GM23338 (cell line): ENCODE results near the gene HCST. TPM values are rescaled to one million over a fixed set of nuclear protein-coding genes. Genes with fewer than 3 reads are reported as not detected.

Experiments used
- ATAC-seq: fragments of 200-7000 bp; cut with Tn5 transposase; 3 replicates; pipeline ENCODE4 v1.9.1; 2020
- DNase-seq: peaks from one replicate; pipeline ENCODE4 v3.0.0-alpha.2; 2015; ENCODE audit warnings: low spot score
- H2AFZ ChIP-seq: fragments of 200-600 bp; sonication (generic); 2 replicates; pipeline ENCODE4 v1.8.0; 2016; ENCODE audit warnings: antibody characterized with exemption, mild to moderate bottlenecking, moderate library complexity
- H3F3A ChIP-seq: fragments of 200-600 bp; sonication (generic); replicated peaks from 2 replicates; pipeline ENCODE4 v1.8.0; 2017; ENCODE audit warnings: antibody characterized with exemption, mixed run types, low read depth
- H3K27ac ChIP-seq: fragments of 200-600 bp; sonication (generic); 2 replicates; pipeline ENCODE4 v1.6.1; 2016; ENCODE audit warnings: low read depth
- H3K27me3 ChIP-seq: fragments of 200-600 bp; sonication (generic); 2 replicates; pipeline ENCODE4 v1.8.0; 2016; ENCODE audit warnings: mild to moderate bottlenecking, mixed run types, moderate library complexity; ENCODE audit not compliant: insufficient read depth
- H3K36me3 ChIP-seq: fragments of 200-600 bp; sonication (generic); 2 replicates; pipeline ENCODE4 v1.8.0; 2016; ENCODE audit warnings: mild to moderate bottlenecking; ENCODE audit not compliant: insufficient read depth
- H3K4me1 ChIP-seq: fragments of 200-600 bp; sonication (generic); 2 replicates; pipeline ENCODE4 v1.8.0; 2016; ENCODE audit warnings: mild to moderate bottlenecking, moderate library complexity; ENCODE audit not compliant: insufficient read depth
- H3K4me2 ChIP-seq: fragments of 200-600 bp; sonication (generic); 2 replicates; pipeline ENCODE4 v1.7.1; 2017; ENCODE audit warnings: mixed run types
- H3K4me3 ChIP-seq: fragments of 200-600 bp; sonication (generic); 2 replicates; pipeline ENCODE4 v1.6.1; 2016; ENCODE audit warnings: mixed run types
- H3K79me2 ChIP-seq: fragments of 200-600 bp; sonication (generic); replicated peaks from 2 replicates; pipeline ENCODE4 v1.8.0; 2017; ENCODE audit warnings: mild to moderate bottlenecking; ENCODE audit not compliant: insufficient read depth
- H3K9me2 ChIP-seq: fragments of 200-600 bp; sonication (generic); 2 replicates; pipeline ENCODE4 v1.8.0; 2017; ENCODE audit not compliant: insufficient read depth
- H4K20me1 ChIP-seq: fragments of 200-600 bp; sonication (generic); replicated peaks from 2 replicates; pipeline ENCODE4 v1.8.0; 2017; ENCODE audit warnings: mild to moderate bottlenecking; ENCODE audit not compliant: insufficient read depth
- H3K27ac Mint-ChIP-seq: 2 replicates; pipeline ENCODE4 v1.8.0; 2020; ENCODE audit warnings: inconsistent platforms, mild to moderate bottlenecking, moderate library complexity, mixed read lengths
- H3K27me3 Mint-ChIP-seq: 3 replicates; pipeline ENCODE4 v1.8.0; 2022; ENCODE audit warnings: low read depth, mild to moderate bottlenecking, moderate library complexity, mixed read lengths, inconsistent platforms; ENCODE audit not compliant: insufficient read depth, poor library complexity
- H3K36me3 Mint-ChIP-seq: 3 replicates; pipeline ENCODE4 v1.8.0; 2021; ENCODE audit warnings: low read depth, mild to moderate bottlenecking, inconsistent platforms, moderate library complexity, mixed read lengths
- H3K4me1 Mint-ChIP-seq: 3 replicates; pipeline ENCODE4 v1.8.0; 2020; ENCODE audit warnings: mild to moderate bottlenecking, inconsistent platforms, mixed read lengths
- H3K4me3 Mint-ChIP-seq: 3 replicates; pipeline ENCODE4 v1.8.0; 2021; ENCODE audit warnings: moderate library complexity, mild to moderate bottlenecking, inconsistent platforms, mixed read lengths
- H3K9me3 Mint-ChIP-seq: 3 replicates; pipeline ENCODE4 v1.8.0; 2020; ENCODE audit warnings: moderate library complexity, mild to moderate bottlenecking, inconsistent platforms, mixed read lengths
- CREB1 ChIP-seq: fragments of 250-450 bp; sonication (Bioruptor Pico); IDR thresholded peaks from 2 replicates; pipeline ENCODE4 v1.5.0; 2020; ENCODE audit warnings: low read depth, mild to moderate bottlenecking, moderate library complexity
- ETS1 ChIP-seq: IDR thresholded peaks from 2 replicates; pipeline ENCODE4 v1.6.1; 2016; ENCODE audit warnings: antibody characterized with exemption
- EZH2 ChIP-seq: fragments of 200-600 bp; sonication (generic); IDR thresholded peaks from one replicate; pipeline ENCODE4 v1.8.0; 2017; ENCODE audit warnings: antibody characterized with exemption, mild to moderate bottlenecking, low read depth; ENCODE audit not compliant: unreplicated experiment
- EZH2phosphoT487 ChIP-seq: fragments of 200-600 bp; sonication (generic); IDR thresholded peaks from one replicate; pipeline ENCODE4 v1.8.1; 2018; ENCODE audit warnings: antibody characterized with exemption; ENCODE audit not compliant: unreplicated experiment
- JUNB ChIP-seq: IDR thresholded peaks from one replicate; pipeline ENCODE4 v1.6.1; 2016; ENCODE audit warnings: antibody characterized with exemption; ENCODE audit not compliant: unreplicated experiment
- NANOG ChIP-seq: IDR thresholded peaks from 2 replicates; pipeline ENCODE4 v1.6.1; 2016; ENCODE audit warnings: antibody characterized with exemption, borderline replicate concordance
- POLR2AphosphoS5 ChIP-seq: IDR thresholded peaks from 2 replicates; pipeline ENCODE4 v1.6.1; 2016; ENCODE audit warnings: antibody characterized with exemption, low read depth
- REST ChIP-seq: IDR thresholded peaks from one replicate; pipeline ENCODE4 v1.6.1; 2018; ENCODE audit warnings: antibody characterized with exemption; ENCODE audit not compliant: unreplicated experiment
- STAT1 ChIP-seq: IDR thresholded peaks from one replicate; pipeline ENCODE4 v1.6.1; 2016; ENCODE audit warnings: antibody characterized with exemption; ENCODE audit not compliant: unreplicated experiment
- ZNF331 ChIP-seq: fragments of 250-450 bp; sonication (Bioruptor Pico); IDR thresholded peaks from 2 replicates; pipeline ENCODE4 v1.5.0; 2020; ENCODE audit warnings: low read depth, mild to moderate bottlenecking, moderate library complexity
- polyA plus RNA-seq: library from polyadenylated mRNA; unstranded; fragments of >200 nt; fragmentation: Nextera tagmentation; extraction: Ambion mirVana; gene quantifications from 2 replicates; pipeline ENCODE4 v1.2.1, GENCODE V29; 2016
- total RNA-seq: library from RNA; depleted of rRNA; stranded (reverse); fragments of >200 nt; shearing (Covaris generic); gene quantifications from 2 replicates; pipeline ENCODE4 v1.2.3, GENCODE V29; 2014

HCST gene
- total and polyA plus RNA-seq, 2 experiments from 2014 or later = 2.1 TPM; not detected in 1

- no peak for TF ChIP-seq REST
- no peak for TF ChIP-seq NANOG
- TF ChIP-seq JUNB = no peak
Observed at GRCh38 chr19:35913589-35913988, 11.3 kb downstream of the HCST start (continued).

- H3K36me3 ChIP-seq = no peaks in the 10 kb centered on the region
Observed at GRCh38 chr19:35915443-35915842, 13.1 kb downstream of the HCST start.

GRCh38 chr19:35919306-35919705 is 17.0 kb downstream of the HCST start:
- Histone ChIP-seq H3K9me2 (no peaks in the 10 kb centered on the region), H3K4me3 (no peak overlapping the region), H3K4me2 (no peak overlapping the region), H3K79me2 (no peaks in the 10 kb centered on the region), H3K4me1 (peaks cover 6% of the 10 kb centered on the region; the same call in 1 of the 2 replicates), H3K27me3 (no peaks in the 10 kb centered on the region), H3K27ac (no peak overlapping the region), H3K36me3 (no peaks in the 10 kb centered on the region), H4K20me1 (no peaks in the 10 kb centered on the region), H3F3A (no peaks in the 10 kb centered on the region), H2AFZ (no peak overlapping the region)
- Mint-ChIP-seq H3K4me3 (no peak overlapping the region), H3K36me3 (no peaks in the 10 kb centered on the region), H3K27me3 (peaks cover 7% of the 10 kb centered on the region), H3K4me1 (peaks cover 8% of the 10 kb centered on the region; the same call in 1 of the 3 replicates), H3K9me3 (no peaks in the 10 kb centered on the region), H3K27ac (no peak overlapping the region)
- no peak for DNase-seq
- no peak for ATAC-seq
- no peak for TF ChIP-seq EZH2
- TF ChIP-seq STAT1 = no peak
- TF ChIP-seq CREB1 (CRISPR knock-in tag) = no peak
- no peak for TF ChIP-seq REST
- TF ChIP-seq POLR2AphosphoS5 = no peak
- TF ChIP-seq ZNF331 (CRISPR knock-in tag) = no peak
- no peak for TF ChIP-seq JUNB
- TF ChIP-seq EZH2phosphoT487 = no peak
- TF ChIP-seq ETS1 = no peak

More at GRCh38 chr19:35915443-35915842, 13.1 kb downstream of the HCST start:
- no peaks in the 10 kb centered on the region for H3K36me3 Mint-ChIP-seq
- Histone ChIP-seq H3K4me1 (no peaks in the 10 kb centered on the region), H3K4me2 (no peak overlapping the region), H3F3A (no peaks in the 10 kb centered on the region), H3K9me2 (no peaks in the 10 kb centered on the region), H3K79me2 (no peaks in the 10 kb centered on the region), H2AFZ (no peak overlapping the region), H3K27me3 (no peaks in the 10 kb centered on the region), H3K27ac (no peak overlapping the region), H3K4me3 (no peak overlapping the region), H4K20me1 (no peaks in the 10 kb centered on the region)
- no peak for TF ChIP-seq CREB1 (CRISPR knock-in tag)
- TF ChIP-seq POLR2AphosphoS5 = no peak
- no peaks in the 10 kb centered on the region for H3K4me1 Mint-ChIP-seq
- DNase-seq (no peak), ATAC-seq (no peak)
- peaks cover 10% of the 10 kb centered on the region for H3K27me3 Mint-ChIP-seq
- no peaks in the 10 kb centered on the region for H3K9me3 Mint-ChIP-seq
- no peak overlapping the region for H3K4me3 Mint-ChIP-seq
- no peak overlapping the region for H3K27ac Mint-ChIP-seq
